GM12874 (cell line): ENCODE data around the gene GSTM4.

ENCODE experiments used
- CTCF ChIP-seq: IDR thresholded peaks from 2 replicates; pipeline ENCODE4 v1.5.1; 2011; ENCODE audit warnings: low read depth, mild to moderate bottlenecking, control low read depth, low read length, moderate library complexity; ENCODE audit not compliant: insufficient read depth

GSTM4 gene

GRCh38 chr1:109655615-109656519 lies at the start of gene GSTM4:
Gene GSTM4, plus strand, starts transcription at chr1:109656099. Its CDS starts 291 bp downstream, at chr1:109656390.
- peak; percentile 25; the same call in 1 of the 2 replicates for TF ChIP-seq CTCF

- no peak for TF ChIP-seq CTCF
Measured at GRCh38 chr1:109609881-109610280, 46.0 kb upstream of the GSTM4 start.

GRCh38 chr1:109610609-109611307 lies 45.1 kb upstream of the GSTM4 start:
- no peak for TF ChIP-seq CTCF

- no peak for TF ChIP-seq CTCF
Measured at GRCh38 chr1:109611308-109611990, 44.5 kb upstream of the GSTM4 start.

- TF ChIP-seq CTCF, result no peak
Measured at GRCh38 chr1:109613361-109614147, 42.3 kb upstream of the GSTM4 start.

- no peak for TF ChIP-seq CTCF
Measured at GRCh38 chr1:109615879-109616278, 40.0 kb upstream of the GSTM4 start.
